ENCODE data around the gene PRLH. TPM values are rescaled to one million over a fixed set of nuclear protein-coding genes. Genes with fewer than 3 reads are reported as not detected.
A peak's percentile ranks its signal among the peaks of the same experiment; 100 is the strongest.
"Not testable (repeated sequence)": the region's sequence is repeated elsewhere in the genome, so short reads cannot be mapped to it uniquely, and the experiment has no call there.

The PRLH gene
- total and polyA plus RNA-seq, 2 donors (not counting 3 experiments of a cell fraction or from before 2014, with no cell fraction given), result not detected

DNA sequence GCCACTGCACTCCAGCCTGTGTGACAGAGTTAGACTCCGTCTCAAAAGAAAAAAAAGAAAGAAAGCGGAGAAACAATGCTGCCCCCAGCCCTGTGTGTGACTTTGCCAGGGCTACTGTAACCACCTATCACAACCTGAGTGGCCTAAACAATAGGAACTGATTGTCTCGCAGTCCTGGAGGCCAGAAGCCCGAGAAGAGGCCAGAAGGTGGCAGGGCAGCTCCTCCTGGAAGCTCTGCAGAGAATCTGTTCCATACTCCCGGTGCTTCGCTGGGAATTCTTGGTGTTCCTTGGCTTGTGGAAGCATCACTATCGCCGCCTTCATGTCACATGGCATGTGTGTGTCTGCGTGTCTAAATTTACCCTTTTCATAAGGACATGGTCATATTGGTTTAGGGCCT lies 38.6 kb downstream of the PRLH start:
- CTCF ChIA-PET, result interaction anchor here (0.5 to 6.7 kb wide), 11 partner anchors 9 to 139 kb away, joined by 3 to 61 read pairs (median 6); partner anchors contain the start of gene RAB17
- H3K27ac ChIP-seq (ENCODE audit: insufficient read depth, low read depth, low read length), result peak overlapping the region; percentile 17
- no peak for TF ChIP-seq FOS (IDR thresholded peaks at IDR 0.05; ENCODE audit: borderline replicate concordance, insufficient read depth, low read length)
- TF ChIP-seq, protein P1, sequence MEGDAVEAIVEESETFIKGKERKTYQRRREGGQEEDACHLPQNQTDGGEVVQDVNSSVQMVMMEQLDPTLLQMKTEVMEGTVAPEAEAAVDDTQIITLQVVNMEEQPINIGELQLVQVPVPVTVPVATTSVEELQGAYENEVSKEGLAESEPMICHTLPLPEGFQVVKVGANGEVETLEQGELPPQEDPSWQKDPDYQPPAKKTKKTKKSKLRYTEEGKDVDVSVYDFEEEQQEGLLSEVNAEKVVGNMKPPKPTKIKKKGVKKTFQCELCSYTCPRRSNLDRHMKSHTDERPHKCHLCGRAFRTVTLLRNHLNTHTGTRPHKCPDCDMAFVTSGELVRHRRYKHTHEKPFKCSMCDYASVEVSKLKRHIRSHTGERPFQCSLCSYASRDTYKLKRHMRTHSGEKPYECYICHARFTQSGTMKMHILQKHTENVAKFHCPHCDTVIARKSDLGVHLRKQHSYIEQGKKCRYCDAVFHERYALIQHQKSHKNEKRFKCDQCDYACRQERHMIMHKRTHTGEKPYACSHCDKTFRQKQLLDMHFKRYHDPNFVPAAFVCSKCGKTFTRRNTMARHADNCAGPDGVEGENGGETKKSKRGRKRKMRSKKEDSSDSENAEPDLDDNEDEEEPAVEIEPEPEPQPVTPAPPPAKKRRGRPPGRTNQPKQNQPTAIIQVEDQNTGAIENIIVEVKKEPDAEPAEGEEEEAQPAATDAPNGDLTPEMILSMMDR (IDR thresholded peaks at IDR 0.05; ENCODE audit: extremely low read depth in 1 of 2, insufficient read depth in 1 of 2, low read depth in 1 of 2, low read length in 2 of 2), result peak; percentile 30 to 48
- H3K79me2 ChIP-seq (ENCODE audit: control insufficient read depth, insufficient read depth, low read length), result no peaks in the 10 kb centered on the region
- H3K36me3 ChIP-seq (ENCODE audit: control insufficient read depth in 2 of 2, extremely low read depth in 1 of 2, insufficient read depth in 2 of 2, low read length in 2 of 2), result no peaks in the 10 kb centered on the region
- H2AFZ ChIP-seq (ENCODE audit: low read depth, low read length), result no peak overlapping the region
- H3K27me3 ChIP-seq (ENCODE audit: control insufficient read depth in 2 of 2, insufficient read depth in 2 of 2, low read length in 2 of 2), result no peaks in the 10 kb centered on the region
- no TSS peak for BruUV-seq (replicated peaks)
- POLR2A ChIA-PET, result no interaction called here
- FAIRE-seq (peak; percentile 87), DNase-seq (ENCODE audit: low read depth, low spot score) (peak; percentile 44)
- intact Hi-C loops (cut with micrococcal nuclease), result loop anchor here (1.0 to 2.0 kb wide), 4 partner anchors 60 to 169 kb away; no protein-coding TSS in a partner anchor
- H3K9me3 ChIP-seq (replicated peaks; ENCODE audit: control insufficient read depth, insufficient read depth, low read length), result no peaks in the 10 kb centered on the region
- H3K9me1 ChIP-seq (replicated peaks; ENCODE audit: control insufficient read depth, extremely low read depth, insufficient read depth, low read length), result no peaks in the 10 kb centered on the region
- no peak overlapping the region for H3K9ac ChIP-seq (replicated peaks; ENCODE audit: extremely low read depth, insufficient read depth, low read length)
- no peak overlapping the region for H3K4me2 ChIP-seq (ENCODE audit: insufficient read depth, low read length)
- H3K4me1 ChIP-seq (ENCODE audit: control insufficient read depth, extremely low read depth, insufficient read depth, low read length), result peaks cover 26% of the 10 kb centered on the region
- H3K4me3 ChIP-seq (replicated peaks in 1 of 3; ENCODE audit: insufficient read depth in 1 of 3, low read depth in 1 of 3, low read length in 3 of 3), result no peak overlapping the region
- no peaks in the 10 kb centered on the region for H4K20me1 ChIP-seq (replicated peaks; ENCODE audit: control insufficient read depth, extremely low read depth, insufficient read depth, low read length)
- dilution Hi-C loops (cut with MboI; ENCODE audit: extremely low pct_ligation_motif_present, low sequenced_read_pairs), result no loop called here

DNA sequence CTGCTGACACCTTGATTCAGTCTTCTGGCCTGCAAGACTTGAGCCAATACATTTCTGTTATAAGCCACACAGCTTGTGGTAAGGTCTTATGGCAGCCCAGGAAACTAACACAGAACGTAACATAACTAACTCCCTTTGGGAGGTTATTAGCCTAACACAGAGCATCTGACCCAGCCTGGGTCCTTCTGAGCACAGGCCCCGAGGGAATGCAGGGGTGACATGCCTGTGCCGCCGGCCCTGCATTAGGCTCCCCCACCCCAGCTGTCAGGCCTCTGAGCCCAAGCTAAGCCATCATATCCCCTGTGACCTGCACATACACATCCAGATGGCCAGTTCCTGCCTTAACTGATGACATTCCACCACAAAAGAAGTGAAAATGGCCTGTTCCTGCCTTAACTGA lies 40.1 kb downstream of the PRLH start:
- not testable (repeated sequence) for FAIRE-seq

More for the DNA sequence above, 40.1 kb downstream of the PRLH start:
- H4K20me1 ChIP-seq (replicated peaks; ENCODE audit: control insufficient read depth, extremely low read depth, insufficient read depth, low read length); POLR2A ChIA-PET; intact Hi-C loops (cut with micrococcal nuclease); H3K36me3 ChIP-seq (ENCODE audit: control insufficient read depth in 2 of 2, extremely low read depth in 1 of 2, insufficient read depth in 2 of 2, low read length in 2 of 2); H3K9ac ChIP-seq (replicated peaks; ENCODE audit: extremely low read depth, insufficient read depth, low read length); H3K4me2 ChIP-seq (ENCODE audit: insufficient read depth, low read length); H3K27me3 ChIP-seq (ENCODE audit: control insufficient read depth in 2 of 2, insufficient read depth in 2 of 2, low read length in 2 of 2); DNase-seq (ENCODE audit: low read depth, low spot score); H3K27ac ChIP-seq (ENCODE audit: insufficient read depth, low read depth, low read length); H3K79me2 ChIP-seq (ENCODE audit: control insufficient read depth, insufficient read depth, low read length); H3K4me3 ChIP-seq (replicated peaks in 1 of 3; ENCODE audit: insufficient read depth in 1 of 3, low read depth in 1 of 3, low read length in 3 of 3); H3K9me3 ChIP-seq (replicated peaks; ENCODE audit: control insufficient read depth, insufficient read depth, low read length); BruUV-seq (replicated peaks); H3K9me1 ChIP-seq (replicated peaks; ENCODE audit: control insufficient read depth, extremely low read depth, insufficient read depth, low read length); H2AFZ ChIP-seq (ENCODE audit: low read depth, low read length); dilution Hi-C loops (cut with MboI; ENCODE audit: extremely low pct_ligation_motif_present, low sequenced_read_pairs): not testable (repeated sequence)
- peaks cover 20% of the 10 kb centered on the region for H3K4me1 ChIP-seq (ENCODE audit: control insufficient read depth, extremely low read depth, insufficient read depth, low read length)
- CTCF ChIA-PET, result interaction anchor here (6.7 kb wide), 1 partner anchor 138 kb away, joined by 61 read pairs; no protein-coding TSS in a partner anchor

Data from endothelial cell of umbilical vein (primary cell).